HepG2 (cell line): Measurements from ENCODE around the gene ABHD17A. TPM values are rescaled to one million over a fixed set of nuclear protein-coding genes. Genes with fewer than 3 reads are reported as not detected.

ENCODE experiments used
- AKAP8 ChIP-seq: sonication (generic); formaldehyde crosslinking; IDR thresholded peaks from 2 replicates; pipeline ENCODE4 v1.5.1; 2020; ENCODE audit warnings: mild to moderate bottlenecking, missing genetic modification reagents
- ATF4 ChIP-seq, 2 experiments: fragments of 450-650 bp in 1 of 2; sonication (generic) in 1 of 2; formaldehyde crosslinking; IDR thresholded peaks; 2 replicates each; pipeline versions ENCODE4 v1.5.0 to v1.8.0; 2020 to 2022; ENCODE audit warnings: mild to moderate bottlenecking in 1 of 2, missing genetic modification reagents in 1 of 2
- CEBPG ChIP-seq: IDR thresholded peaks from 2 replicates; pipeline ENCODE4 v1.6.1; 2016
- FOXP4 ChIP-seq: sonication (generic); formaldehyde crosslinking; IDR thresholded peaks from 2 replicates; pipeline ENCODE4 v1.4.0; 2020; ENCODE audit warnings: missing genetic modification reagents
- MED1 ChIP-seq: sonication (generic); formaldehyde crosslinking; IDR thresholded peaks from 2 replicates; pipeline ENCODE4 v1.4.0; 2020; ENCODE audit warnings: missing genetic modification reagents
- MIXL1 ChIP-seq: IDR thresholded peaks from 2 replicates; pipeline ENCODE4 v1.6.1; 2016
- NRL ChIP-seq: sonication (generic); formaldehyde crosslinking; IDR thresholded peaks from 2 replicates; pipeline ENCODE4 v1.5.0; 2020; ENCODE audit warnings: missing genetic modification reagents, mild to moderate bottlenecking, moderate library complexity, borderline replicate concordance
- PAXIP1 ChIP-seq: sonication (generic); formaldehyde crosslinking; conservative IDR thresholded peaks from 2 replicates; pipeline ENCODE4 v1.4.0; 2020; ENCODE audit warnings: mild to moderate bottlenecking, missing genetic modification reagents, moderate library complexity
- PHF8 ChIP-seq: sonication (generic); formaldehyde crosslinking; IDR thresholded peaks from 2 replicates; pipeline ENCODE4 v1.5.0; 2020; ENCODE audit warnings: missing genetic modification reagents
- RBM39 ChIP-seq: fragments of 200-400 bp; formaldehyde crosslinking; IDR thresholded peaks from one replicate; pipeline ENCODE4 v1.6.1; 2018; ENCODE audit warnings: antibody characterized with exemption, mild to moderate bottlenecking, low read depth, low read length; ENCODE audit not compliant: poor library complexity, severe bottlenecking
- RFX3 ChIP-seq: IDR thresholded peaks from 2 replicates; pipeline ENCODE4 v1.6.1; 2016; ENCODE audit warnings: missing biosample characterization, missing genetic modification reagents
- SALL2 ChIP-seq: sonication (generic); formaldehyde crosslinking; IDR thresholded peaks from 2 replicates; pipeline ENCODE4 v1.8.1; 2023; ENCODE audit warnings: mild to moderate bottlenecking, missing genetic modification reagents, inconsistent platforms
- XRCC5 ChIP-seq: fragments of 200-400 bp; formaldehyde crosslinking; optimal IDR thresholded peaks from 2 replicates; pipeline ENCODE3; 2017; ENCODE audit warnings: mild to moderate bottlenecking, low read length
- ZFP36L1 ChIP-seq: sonication (generic); formaldehyde crosslinking; IDR thresholded peaks from 2 replicates; pipeline ENCODE4 v1.8.0; 2022; ENCODE audit warnings: mild to moderate bottlenecking, missing genetic modification reagents, moderate library complexity
- ZFP82 ChIP-seq: sonication (generic); formaldehyde crosslinking; IDR thresholded peaks from 2 replicates; pipeline ENCODE4 v1.5.1; 2020; ENCODE audit warnings: mild to moderate bottlenecking, missing genetic modification reagents, borderline replicate concordance
- ZNF17 ChIP-seq: sonication (generic); formaldehyde crosslinking; IDR thresholded peaks from 2 replicates; pipeline ENCODE4 v1.5.0; 2020; ENCODE audit warnings: mild to moderate bottlenecking, missing genetic modification reagents
- polyA plus RNA-seq, 8 experiments: library from polyadenylated mRNA; depleted of rRNA in 3 of 8; stranded (reverse) in 7 of 8; unstranded in 1 of 8; fragments of >200 nt; fragmentation: Illumina TruSeq in 4 of 8; extraction: Trizol in 4 of 8; gene quantifications; 2 replicates each; pipeline versions ENCODE4 v1.2.1 to v1.2.3, GENCODE V29; 2011 to 2016; ENCODE audit warnings: low read depth in 4 of 8, missing spikeins in 1 of 8, mixed read lengths in 1 of 8; ENCODE audit not compliant: insufficient read depth in 1 of 8
- total RNA-seq, 5 experiments: library from RNA; depleted of rRNA; stranded (reverse); fragments of >200 nt; fragmentation: Illumina TruSeq; extraction: Trizol; gene quantifications; 2 replicates each; pipeline ENCODE4 v1.2.3, GENCODE V29; 2016; ENCODE audit warnings: low read depth in 1 of 5
- TF ChIP-seq, protein P1 (sequence below): IDR thresholded peaks from 2 replicates; pipeline ENCODE4 v1.6.1; 2016
- TF ChIP-seq, protein P2 (sequence below): sonication (generic); formaldehyde crosslinking; IDR thresholded peaks from 2 replicates; pipeline ENCODE4 v1.4.0; 2020; ENCODE audit warnings: mild to moderate bottlenecking, missing genetic modification reagents

The ABHD17A gene
- total and polyA plus RNA-seq, 2 of the 13 experiments (the other 11 are each of a cell fraction or from before 2014, with no cell fraction given) = 27.7 to 40.8 TPM

DNA sequence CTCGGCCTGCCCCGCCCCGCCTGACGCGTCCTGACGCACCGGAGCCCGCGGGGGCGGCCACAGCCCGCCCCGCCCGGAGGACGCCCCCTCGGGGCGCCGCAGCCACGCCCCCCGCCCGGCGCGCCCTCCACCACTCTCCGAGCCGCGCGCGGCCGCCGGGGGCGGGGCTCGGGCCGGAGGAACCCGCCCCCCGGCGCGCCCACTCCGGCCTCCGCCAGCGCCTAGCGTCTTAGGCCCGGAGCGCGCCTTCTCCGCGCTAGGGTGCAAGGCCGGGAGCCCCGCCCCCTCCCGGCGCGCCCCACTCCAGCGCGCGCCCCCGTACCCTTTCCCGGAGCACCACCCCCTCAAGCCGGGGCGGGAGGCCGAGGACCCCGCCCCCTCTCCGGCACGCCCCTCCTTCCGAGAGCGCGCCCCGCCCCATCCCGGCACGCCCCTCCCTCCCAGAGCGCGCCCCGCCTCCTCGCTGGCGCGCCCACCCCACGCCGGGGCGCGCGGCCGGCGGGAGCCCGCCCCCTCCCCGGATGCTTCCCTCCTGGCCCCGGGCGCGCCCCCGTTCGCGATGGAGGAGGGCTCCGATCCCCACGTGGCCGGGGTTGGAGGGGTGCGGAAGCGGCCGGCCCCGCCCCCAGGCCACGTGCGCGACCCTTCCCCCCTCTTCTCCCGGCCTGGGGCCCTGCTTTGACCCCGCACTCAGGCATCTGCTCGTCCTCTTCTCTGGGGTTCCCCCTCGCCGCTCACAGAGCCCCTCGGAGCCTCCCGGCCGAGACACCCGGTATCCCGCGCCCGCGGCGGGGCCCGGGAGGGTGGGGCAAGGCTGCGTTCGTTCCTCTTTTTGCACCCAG is 21.4 kb downstream of the ABHD17A start (continued):
- no peak; the same call in 1 of the 2 replicates for TF ChIP-seq PAXIP1
- TF ChIP-seq ZFP36L1 (CRISPR knock-in tag) = peak; percentile 36; the same call in 1 of the 2 replicates
- 0 out of 2 replicates have a peak, but pooled peaks have one; percentile 26 for TF ChIP-seq ZFP82 (CRISPR knock-in tag)
- TF ChIP-seq CEBPG (CRISPR knock-in tag) = no peak
- no peak for TF ChIP-seq FOXP4 (CRISPR knock-in tag)
- no peak for TF ChIP-seq NRL
- TF ChIP-seq, protein P1, sequence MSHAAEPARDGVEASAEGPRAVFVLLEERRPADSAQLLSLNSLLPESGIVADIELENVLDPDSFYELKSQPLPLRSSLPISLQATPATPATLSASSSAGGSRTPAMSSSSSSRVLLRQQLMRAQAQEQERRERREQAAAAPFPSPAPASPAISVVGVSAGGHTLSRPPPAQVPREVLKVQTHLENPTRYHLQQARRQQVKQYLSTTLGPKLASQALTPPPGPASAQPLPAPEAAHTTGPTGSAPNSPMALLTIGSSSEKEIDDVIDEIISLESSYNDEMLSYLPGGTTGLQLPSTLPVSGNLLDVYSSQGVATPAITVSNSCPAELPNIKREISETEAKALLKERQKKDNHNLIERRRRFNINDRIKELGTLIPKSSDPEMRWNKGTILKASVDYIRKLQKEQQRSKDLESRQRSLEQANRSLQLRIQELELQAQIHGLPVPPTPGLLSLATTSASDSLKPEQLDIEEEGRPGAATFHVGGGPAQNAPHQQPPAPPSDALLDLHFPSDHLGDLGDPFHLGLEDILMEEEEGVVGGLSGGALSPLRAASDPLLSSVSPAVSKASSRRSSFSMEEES (CRISPR knock-in tag) = peak; percentile 82
- TF ChIP-seq, protein P2, sequence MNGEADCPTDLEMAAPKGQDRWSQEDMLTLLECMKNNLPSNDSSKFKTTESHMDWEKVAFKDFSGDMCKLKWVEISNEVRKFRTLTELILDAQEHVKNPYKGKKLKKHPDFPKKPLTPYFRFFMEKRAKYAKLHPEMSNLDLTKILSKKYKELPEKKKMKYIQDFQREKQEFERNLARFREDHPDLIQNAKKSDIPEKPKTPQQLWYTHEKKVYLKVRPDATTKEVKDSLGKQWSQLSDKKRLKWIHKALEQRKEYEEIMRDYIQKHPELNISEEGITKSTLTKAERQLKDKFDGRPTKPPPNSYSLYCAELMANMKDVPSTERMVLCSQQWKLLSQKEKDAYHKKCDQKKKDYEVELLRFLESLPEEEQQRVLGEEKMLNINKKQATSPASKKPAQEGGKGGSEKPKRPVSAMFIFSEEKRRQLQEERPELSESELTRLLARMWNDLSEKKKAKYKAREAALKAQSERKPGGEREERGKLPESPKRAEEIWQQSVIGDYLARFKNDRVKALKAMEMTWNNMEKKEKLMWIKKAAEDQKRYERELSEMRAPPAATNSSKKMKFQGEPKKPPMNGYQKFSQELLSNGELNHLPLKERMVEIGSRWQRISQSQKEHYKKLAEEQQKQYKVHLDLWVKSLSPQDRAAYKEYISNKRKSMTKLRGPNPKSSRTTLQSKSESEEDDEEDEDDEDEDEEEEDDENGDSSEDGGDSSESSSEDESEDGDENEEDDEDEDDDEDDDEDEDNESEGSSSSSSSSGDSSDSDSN = 0 out of 2 replicates have a peak, but pooled peaks have one; percentile 37
- no peak for TF ChIP-seq RFX3
- peak; percentile 18 for TF ChIP-seq XRCC5
- TF ChIP-seq MED1 (CRISPR knock-in tag) = no peak
- peak; percentile 65; the same call in 1 of the 2 replicates for TF ChIP-seq SALL2 (CRISPR knock-in tag)
- TF ChIP-seq RBM39 = no peak
- TF ChIP-seq AKAP8 (CRISPR knock-in tag) = no peak
- TF ChIP-seq ATF4 (CRISPR knock-in tag; IDR thresholded peaks at IDR 0.05) = 0 out of 4 replicates have a peak, but pooled peaks of 1 of the 2 experiments have one; percentile 34
- no peak for TF ChIP-seq ZNF17 (CRISPR knock-in tag)
- no peak for TF ChIP-seq MIXL1 (CRISPR knock-in tag)
- peak; percentile 68; the same call in 1 of the 2 replicates for TF ChIP-seq PHF8 (CRISPR knock-in tag)
